Endometrium (tissue), 2 donors: ENCODE measurements around the gene NDUFB10.
"Not testable (repeated sequence)": the region's sequence is repeated elsewhere in the genome, so short reads cannot be mapped to it uniquely, and the experiment has no call there.

Experiments used
- FAIRE-seq: peaks from 2 replicates; lab custom pipeline; 2012; peaks lifted over from hg19 to GRCh38; lab: Jason Lieb, UNC
- donor health status: control.
- donor health status: control.

The NDUFB10 gene

DNA sequence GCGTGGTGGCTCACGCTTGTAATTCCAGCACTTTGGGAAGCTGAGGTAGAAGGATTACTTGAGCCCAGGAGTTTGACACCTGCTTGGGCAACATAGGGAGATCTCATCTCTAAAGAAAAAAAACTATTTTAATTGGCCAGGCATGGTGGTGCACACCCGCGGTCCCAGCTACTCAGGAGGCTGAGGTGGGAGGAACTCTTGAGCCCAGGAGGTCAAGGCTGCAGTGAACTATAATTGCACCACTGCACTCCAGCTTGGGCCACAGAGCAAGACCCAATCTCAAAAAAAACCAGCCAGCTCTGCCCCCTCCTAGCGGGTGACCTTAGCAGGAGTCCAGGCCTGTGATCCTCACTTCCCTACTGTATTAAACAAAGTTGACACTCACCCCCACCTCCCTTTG is 35.2 kb upstream of the NDUFB10 start:
- FAIRE-seq, result no peak

GRCh38 chr16:1926271-1926670 is 33.1 kb upstream of the NDUFB10 start:
- no peak for FAIRE-seq

DNA sequence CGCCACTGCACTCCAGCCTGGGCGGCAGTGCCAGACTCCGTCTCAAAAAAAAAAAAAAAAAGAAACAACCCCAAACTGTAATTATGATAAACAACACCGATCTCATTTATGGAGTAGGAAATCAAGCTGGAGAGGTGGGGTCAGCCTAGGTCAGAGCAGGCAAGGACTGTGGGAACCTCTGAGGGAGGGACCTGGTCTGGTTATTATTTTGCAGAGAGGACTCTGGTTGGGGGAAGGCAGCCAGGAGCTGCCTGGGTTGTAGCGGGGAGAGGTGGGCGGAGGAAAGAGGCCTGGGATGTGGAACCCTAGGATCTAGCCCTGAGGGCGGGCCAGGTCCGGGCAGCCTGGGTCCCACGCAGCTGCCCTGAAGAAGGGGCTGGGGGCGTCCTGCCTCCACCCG is 30.2 kb upstream of the NDUFB10 start:
- FAIRE-seq, result no peak

DNA sequence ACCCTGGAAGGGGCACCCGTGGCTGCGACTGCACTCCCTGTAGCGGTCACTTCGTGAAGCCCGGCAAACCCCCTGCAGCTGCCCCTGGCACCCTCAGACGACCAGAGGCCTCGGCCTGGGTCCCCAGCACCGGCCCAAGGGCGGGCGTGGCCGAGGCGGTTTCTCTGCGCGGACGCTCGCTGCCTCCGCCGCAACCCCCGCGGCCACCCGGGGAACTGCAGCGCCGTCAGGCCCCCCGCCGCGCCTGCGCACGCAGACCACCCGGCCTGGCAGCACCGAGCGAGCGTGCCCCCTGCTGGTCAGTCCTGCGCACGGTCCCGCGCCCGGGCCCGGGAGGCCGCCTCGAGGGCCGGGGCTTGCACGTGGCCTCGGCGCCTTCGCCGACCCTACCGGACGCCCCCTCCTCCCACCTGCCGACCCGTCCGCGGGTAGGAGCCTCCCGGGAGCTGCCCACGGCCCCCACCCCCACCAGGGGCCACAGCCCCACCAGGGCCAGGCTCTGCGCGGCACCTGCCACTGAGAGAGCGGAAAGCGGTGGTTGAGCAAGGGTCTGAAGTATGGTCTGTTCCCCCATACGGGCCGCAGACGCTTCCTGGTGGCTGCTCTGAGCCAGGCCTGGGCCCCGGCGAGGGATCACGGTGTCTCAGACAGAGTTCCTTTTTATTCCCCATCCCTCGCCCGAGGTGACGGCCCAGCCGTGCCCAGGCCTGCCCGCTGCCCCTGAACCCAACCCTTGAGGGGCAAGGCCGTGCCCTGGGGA is 29.6 kb upstream of the NDUFB10 start:
- no peak for FAIRE-seq

DNA sequence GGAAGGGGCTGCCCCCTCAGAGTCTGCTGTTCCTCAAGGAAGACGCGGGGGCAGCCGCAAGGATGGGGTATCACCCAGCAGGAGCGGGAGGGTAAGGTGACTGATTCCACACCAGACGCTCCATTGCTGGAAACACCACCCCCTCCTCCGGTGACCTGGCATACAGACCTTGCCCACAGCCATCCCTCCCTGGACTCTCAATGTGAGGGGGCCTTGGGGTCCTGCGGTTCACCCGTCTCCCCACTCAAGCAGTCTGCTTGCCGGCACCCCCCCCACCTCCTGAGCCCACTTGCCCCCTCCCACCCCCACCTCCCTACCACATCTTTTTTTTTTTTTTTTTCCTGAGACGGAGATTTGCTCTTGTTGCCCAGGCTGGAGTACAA is 29.0 kb upstream of the NDUFB10 start:
- FAIRE-seq, result no peak

DNA sequence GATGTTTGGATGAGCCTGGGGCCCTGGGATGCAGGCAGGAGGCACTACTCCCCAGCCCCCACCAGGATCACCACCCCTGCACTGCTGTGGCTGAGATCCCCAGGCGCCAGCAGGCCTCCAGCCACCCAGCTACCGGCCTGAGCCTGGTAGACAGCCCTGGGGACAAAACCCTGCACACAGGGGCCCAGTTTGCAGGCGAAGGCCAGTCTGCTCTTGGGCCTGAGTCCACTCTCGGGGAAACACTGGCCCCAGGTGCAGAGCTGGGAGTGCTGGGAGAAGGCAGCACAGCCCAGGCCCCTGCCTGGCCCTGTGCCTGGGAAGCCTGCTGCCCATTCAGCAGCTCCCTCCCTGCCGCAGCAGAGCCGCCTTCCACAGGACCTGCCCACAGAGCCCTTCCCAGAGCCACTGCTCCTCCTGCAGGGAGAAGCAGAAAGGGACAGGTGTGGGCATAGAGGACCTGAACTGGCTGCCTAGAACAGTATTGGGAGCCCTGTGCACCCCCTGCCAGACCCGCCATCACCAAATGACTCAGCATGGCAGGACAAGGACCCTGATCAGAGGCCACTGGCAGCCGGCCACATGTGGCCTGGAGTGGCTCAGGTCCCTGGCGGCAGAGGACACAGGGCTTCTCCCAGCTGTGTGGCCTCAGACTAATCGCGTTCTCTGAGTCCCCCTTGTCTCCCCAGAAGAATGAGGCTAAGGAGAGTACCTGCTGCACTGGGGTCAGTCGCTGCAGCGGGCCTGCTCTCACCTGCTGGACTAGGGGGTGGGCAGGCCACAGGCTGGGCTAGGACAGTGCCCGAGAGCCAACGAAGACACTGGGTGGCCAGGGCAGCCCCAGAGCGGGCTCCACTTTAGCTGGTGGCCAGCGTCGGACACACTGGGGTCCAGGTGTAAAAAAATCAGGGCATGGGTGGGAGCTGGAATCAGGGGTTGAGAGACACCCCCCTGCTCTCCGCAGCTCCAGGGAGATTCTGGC is 27.0 kb upstream of the NDUFB10 start:
- no peak for FAIRE-seq

DNA sequence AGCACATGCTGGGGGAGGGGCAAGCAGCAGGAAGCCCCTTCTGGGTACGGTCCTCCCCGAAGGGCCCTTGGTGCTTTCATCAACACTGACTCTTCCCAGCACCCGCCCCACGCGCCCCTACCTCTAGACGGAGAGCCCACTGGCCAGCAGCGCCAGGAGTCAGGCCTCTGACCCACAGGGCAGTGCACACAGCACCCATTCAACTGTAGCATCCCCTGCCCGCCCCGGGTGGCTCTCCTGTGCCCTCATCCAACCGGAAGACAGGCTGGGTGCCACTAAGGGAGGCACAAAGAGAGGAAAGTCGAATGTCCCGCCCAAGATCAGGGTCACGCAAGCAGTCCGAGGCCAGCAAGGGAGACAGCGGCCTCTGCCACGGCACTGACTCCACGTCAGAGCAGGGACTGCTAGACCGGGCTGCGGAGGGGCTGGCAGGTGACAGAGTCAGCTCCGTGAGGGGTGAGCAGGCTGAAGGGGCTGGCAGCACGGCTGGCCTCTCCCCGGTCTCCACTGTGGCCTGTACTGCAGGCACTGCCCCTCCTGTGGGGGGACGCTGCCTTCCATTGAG is 26.2 kb upstream of the NDUFB10 start:
- no peak for FAIRE-seq

GRCh38 chr16:1936945-1937479 is 22.3 kb upstream of the NDUFB10 start:
- FAIRE-seq, result no peak

- no peak for FAIRE-seq
These were observed 21.0 kb upstream of the NDUFB10 start for GRCh38 chr16:1938316-1938715.

DNA sequence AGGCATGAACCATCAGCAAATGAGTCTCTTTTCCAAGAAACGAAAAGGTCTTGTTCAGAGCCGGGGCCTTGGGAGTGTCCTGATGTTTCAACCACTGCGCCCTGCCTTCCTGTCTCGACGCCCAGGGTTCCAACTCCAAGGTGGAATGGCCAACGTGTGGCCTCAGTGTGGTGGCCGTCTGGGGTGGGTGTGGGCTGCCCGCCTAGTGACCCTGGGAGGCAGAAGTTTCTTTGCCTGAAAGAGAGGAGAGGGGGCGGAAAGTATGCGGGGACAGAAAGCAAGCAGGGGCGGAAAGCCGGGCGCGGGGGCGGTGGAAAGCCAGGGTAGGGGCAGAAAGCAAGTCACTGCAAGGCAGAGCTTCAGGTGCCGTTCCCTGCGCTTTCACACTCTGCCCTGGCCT is 20.4 kb upstream of the NDUFB10 start:
- no peak for FAIRE-seq

- FAIRE-seq, result not testable (repeated sequence)
These were observed 19.5 kb upstream of the NDUFB10 start for GRCh38 chr16:1939833-1940232.

DNA sequence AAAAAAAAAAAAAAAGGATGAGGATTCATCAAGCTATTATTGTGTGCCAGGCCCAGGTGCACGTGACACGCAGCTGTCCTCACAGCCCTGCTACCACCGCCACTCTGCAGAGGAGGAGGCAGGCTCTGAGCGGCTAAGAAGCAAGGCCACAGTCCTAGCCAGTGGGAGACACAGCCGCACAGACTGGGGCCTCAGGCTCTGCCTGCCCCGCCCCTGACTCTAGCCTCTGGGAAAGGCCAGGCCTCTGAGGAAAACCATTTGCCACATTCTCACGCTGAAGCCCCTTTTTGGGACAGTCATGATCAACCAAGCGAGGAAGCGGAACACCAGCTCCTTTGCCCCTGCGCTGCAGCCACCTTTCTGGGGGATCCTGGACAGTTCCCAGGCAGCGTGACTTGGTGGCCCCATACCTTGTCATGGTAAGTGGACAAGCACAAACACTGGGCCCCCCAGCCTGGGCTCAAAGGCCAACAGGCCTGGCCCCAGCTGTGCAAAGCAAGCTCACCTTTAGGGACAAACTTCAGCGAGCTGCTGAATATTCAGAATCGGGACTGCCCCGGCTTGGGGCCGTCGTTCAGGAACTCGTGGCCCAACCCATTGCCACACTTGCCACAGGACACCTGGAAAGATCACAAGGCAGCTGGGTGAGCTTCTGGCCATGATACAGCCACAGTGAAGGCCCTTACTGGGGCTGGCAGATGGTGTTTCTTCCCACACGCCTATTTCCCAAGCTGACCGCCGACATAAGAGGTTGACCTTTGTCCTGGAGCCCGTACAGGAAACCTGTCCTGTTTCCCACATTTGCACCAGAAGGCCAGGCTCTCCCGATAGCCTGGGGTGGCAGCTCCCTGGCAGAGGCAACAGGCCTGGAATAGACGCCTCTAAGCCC is 18.8 kb upstream of the NDUFB10 start:
- FAIRE-seq, result no peak

GRCh38 chr16:1941162-1942046 is 17.9 kb upstream of the NDUFB10 start:
- FAIRE-seq, result no peak

DNA sequence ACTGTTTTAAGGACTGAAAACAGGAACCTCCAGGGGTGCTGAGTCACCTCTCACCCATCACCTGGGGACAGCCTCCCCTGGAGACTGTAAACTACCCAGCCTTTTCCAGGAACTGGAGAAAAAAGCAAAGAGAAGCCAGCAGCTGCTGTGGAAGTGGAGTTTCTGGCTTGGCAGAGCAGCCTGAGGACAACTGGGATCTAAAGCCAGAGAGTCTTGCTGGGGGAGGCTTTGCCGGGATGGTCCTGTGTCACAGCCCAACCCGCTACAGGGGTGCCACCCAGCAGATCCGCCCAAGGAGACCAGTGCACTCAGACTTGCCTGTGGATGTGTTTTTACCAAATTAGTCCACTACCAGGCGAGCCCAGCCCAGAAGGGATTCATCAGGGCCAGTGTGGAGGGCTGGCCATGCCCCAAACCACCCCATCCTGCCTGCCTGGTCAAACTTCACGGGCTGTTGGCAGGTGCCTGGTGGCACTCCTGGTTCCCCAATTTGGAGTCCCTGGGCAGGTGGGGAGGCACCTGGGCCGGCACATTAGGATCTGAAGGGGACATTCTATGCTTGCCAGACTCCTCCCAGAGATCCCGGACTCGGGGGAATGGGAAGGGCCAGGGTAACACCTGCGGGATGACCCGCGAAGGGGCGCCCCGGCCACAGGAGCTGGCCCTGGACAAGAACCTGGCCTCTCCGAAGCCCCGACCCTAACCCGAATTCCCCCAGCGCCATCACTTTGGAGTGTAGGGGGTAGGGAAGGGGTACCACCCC is 17.1 kb upstream of the NDUFB10 start:
- FAIRE-seq, result no peak

DNA sequence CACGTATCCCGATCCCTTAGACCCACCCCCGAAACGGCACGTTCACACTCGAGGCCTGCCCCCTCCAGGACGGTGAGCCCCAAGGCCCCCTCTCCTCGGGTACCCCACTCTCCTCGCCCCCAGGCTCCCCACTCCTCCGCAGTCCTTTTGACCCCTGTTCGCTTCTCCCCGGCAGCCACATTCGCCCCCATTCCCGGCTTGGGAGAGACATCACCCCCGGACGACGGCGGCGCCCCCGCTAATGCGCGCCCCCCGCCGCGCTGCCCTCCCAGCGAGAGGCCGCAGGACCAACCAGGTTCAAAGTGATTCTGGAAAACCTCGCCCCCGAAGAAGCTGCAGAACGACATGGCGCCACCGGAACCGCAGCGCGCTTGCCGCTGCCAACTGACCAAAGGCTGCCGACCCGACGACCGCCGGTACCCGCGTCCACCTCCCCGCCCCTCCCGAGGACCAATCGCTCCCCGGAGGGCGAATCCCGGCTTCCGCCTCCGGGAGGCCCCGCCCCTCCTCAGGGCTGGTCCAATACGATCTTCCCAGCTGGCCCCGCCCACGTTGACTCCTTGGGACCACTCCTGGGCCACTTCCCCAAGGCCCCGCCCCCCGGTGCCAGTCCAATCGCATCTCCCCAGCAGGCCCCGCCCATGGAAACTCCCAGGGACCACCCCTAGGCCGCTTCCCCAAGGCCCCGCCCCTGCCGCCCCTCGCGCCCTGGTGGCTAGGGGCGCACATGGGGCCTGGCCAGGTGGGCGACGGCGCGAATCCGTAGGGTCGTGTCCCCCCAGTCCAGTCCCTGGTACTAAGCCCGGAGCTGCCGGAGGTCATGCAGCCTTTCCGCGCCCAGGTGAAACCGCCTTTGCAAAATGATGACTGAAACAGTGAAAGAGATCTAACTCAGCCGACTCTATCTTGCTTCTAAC is 16.3 kb upstream of the NDUFB10 start, which contains the start of gene MSRB1:
Gene MSRB1 (minus strand): TSS at position 390 of the 917 bp plus-strand sequence. CDS start 43 bp downstream, at position 347.
- FAIRE-seq, result peak; percentile 62

GRCh38 chr16:1944612-1945199 is 14.6 kb upstream of the NDUFB10 start:
- no peak for FAIRE-seq

GRCh38 chr16:1945559-1946391 is 13.6 kb upstream of the NDUFB10 start:
- FAIRE-seq, result no peak
